ENCODE measurements around the gene ZNF48.

Gene ZNF48

DNA sequence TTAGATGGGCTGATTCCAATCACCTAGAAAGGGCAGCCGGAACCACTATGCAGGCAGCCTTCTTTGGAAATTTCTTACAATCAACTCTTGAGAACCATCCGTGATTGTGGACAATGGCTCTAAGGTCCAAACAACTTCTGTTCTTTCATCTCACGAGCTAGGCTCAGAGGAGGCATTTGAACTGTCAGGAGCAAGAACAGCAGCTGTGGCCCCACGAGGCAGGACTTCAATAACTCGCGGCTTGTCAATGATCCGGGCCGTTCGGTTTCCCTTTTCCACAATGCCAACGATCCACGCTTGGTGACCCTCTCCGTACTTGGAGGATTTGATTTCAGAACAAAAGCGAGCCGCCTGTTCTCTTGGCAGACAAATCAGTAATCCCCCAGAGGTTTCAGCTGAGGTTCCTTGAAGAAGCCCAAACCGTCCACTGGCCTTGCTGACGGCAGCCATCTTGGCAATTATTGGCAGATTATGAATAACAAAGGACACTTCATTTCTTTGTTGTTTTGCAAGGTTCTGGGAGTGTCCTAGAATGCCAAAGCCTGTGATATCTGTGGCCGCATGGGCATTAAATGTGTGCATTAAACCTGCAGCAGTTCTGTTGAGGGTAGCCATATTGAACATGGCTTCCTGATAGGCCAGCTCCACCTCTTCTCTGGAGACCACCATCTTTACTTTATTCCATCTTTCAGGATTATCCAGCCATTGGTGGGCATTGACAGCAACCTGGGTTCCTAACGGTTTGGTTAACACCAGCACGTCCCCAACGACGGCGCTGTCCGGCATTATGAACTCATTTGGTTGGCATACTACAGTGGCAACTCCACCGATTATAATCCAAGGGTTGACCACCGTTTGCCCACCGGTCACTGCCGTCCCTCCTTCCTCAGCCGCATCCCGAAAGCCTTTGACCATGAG lies 49.3 kb downstream of the ZNF48 start:
- no peak for DNase-seq (ENCODE audit: low spot score)

GRCh38 chr16:30445149-30445407 lies 49.9 kb downstream of the ZNF48 start:
- DNase-seq (ENCODE audit: low spot score), result no peak

- peak; percentile 95 for DNase-seq (ENCODE audit: low spot score)
These were observed 50.4 kb downstream of the ZNF48 start, which contains the start of gene SEPHS2 for GRCh38 chr16:30445408-30446202. Gene SEPHS2 (minus strand): TSS chr16:30445874. CDS start chr16:30445727, 147 bp downstream.

DNA sequence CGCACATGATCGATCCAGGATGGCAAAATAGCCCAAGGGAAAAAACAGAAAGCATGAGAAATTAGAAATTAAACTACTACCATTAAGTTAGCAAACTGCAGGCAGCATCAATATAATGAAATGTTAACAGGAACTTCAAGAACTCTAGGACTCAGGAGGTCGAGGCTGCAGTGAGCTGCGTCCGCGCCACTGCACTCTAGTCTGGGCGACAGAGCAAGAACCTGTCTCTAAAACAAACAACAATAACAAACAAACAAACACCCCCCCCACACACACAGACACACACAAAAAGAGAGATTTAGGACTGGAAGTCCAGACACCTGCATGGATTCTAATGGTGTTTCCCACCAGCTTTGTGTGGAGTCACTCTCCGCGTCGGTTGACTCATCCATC lies 51.0 kb downstream of the ZNF48 start:
- no peak for DNase-seq (ENCODE audit: low spot score)

- DNase-seq (ENCODE audit: low spot score), result no peak
These were observed 52.4 kb downstream of the ZNF48 start for GRCh38 chr16:30447512-30448226.

- no peak for DNase-seq (ENCODE audit: low spot score)
These were observed 53.9 kb downstream of the ZNF48 start for GRCh38 chr16:30449116-30449435.

All from AG08396 (cell line).